Spinal cord (tissue), 10 donors: ENCODE data around the gene CDC42BPG. TPM values are rescaled to one million over a fixed set of nuclear protein-coding genes. Genes with fewer than 3 reads are reported as not detected.

ENCODE experiments used
- DNase-seq, 6 donors: peaks; one replicate each; pipeline versions ENCODE4 v3.0.0 to v3.0.0-alpha.2; 2013 to 2015; ENCODE audit warnings: low spot score in 6 of 6, low read depth in 4 of 6
- H3K27ac ChIP-seq: one replicate; pipeline ENCODE4 v1.5.1; 2013; ENCODE audit warnings: low read depth, low read length, control low read depth
- H3K27me3 ChIP-seq: one replicate; pipeline ENCODE4 v1.6.1; 2013; ENCODE audit warnings: low read length; ENCODE audit not compliant: control insufficient read depth, insufficient read depth
- H3K36me3 ChIP-seq: one replicate; pipeline ENCODE4 v1.6.1; 2013; ENCODE audit warnings: low read length; ENCODE audit not compliant: control insufficient read depth, insufficient read depth
- H3K4me1 ChIP-seq: one replicate; pipeline ENCODE4 v1.6.1; 2013; ENCODE audit warnings: low read length; ENCODE audit not compliant: control insufficient read depth, insufficient read depth
- H3K4me3 ChIP-seq: one replicate; pipeline ENCODE4 v1.5.1; 2013; ENCODE audit warnings: low read depth, low read length, control low read depth
- H3K9me3 ChIP-seq: one replicate; pipeline ENCODE4 v1.6.1; 2013; ENCODE audit warnings: low read length; ENCODE audit not compliant: control insufficient read depth, insufficient read depth
- WGBS: methylation state at CpG from one replicate; pipeline ENCODE4 v1.1.5; 2013; ENCODE audit warnings: missing lambda C conversion rate; ENCODE audit not compliant: insufficient coverage; 5-methylcytosine and 5-hydroxymethylcytosine counted together
- polyA plus RNA-seq, 2 donors: library from polyadenylated mRNA; unstranded; fragments of 120-200 nt; gene quantifications; one replicate each; pipeline ENCODE4 v1.2.1, GENCODE V29; 2013; ENCODE audit not compliant: insufficient read length in 2 of 2
- total RNA-seq, 2 donors: library from RNA; depleted of rRNA in 1 of 2; stranded (reverse); fragments of 120-200 nt in 1 of 2; fragments of >200 nt in 1 of 2; gene quantifications; one replicate each; pipeline versions ENCODE4 v1.2.3 to v1.2.4, GENCODE V29; 2013 to 2014
- donor health status: healthy.

CDC42BPG gene
- total and polyA plus RNA-seq, 4 donors = 0.43 to 2.0 (median 1.1) TPM

- no peaks in the 10 kb centered on the region for H3K9me3 ChIP-seq
- 100% methylated on average over 1 of the region's 4 CpGs for WGBS
- H3K36me3 ChIP-seq = peaks cover 68% of the 10 kb centered on the region
- no peak for DNase-seq
- H3K27ac ChIP-seq = no peak overlapping the region
- H3K4me1 ChIP-seq = peaks cover 65% of the 10 kb centered on the region
- no peak overlapping the region for H3K4me3 ChIP-seq
- H3K27me3 ChIP-seq = no peaks in the 10 kb centered on the region
Observed at GRCh38 chr11:64866173-64866491, 21.7 kb upstream of the CDC42BPG start.

- Histone ChIP-seq H3K4me3 (no peak overlapping the region), H3K9me3 (no peaks in the 10 kb centered on the region), H3K27ac (peak overlapping the region; percentile 85), H3K4me1 (peaks cover 59% of the 10 kb centered on the region), H3K36me3 (peaks cover 63% of the 10 kb centered on the region), H3K27me3 (no peaks in the 10 kb centered on the region)
- WGBS = 66% methylated on average over 11 of the region's 15 CpGs
- peak in 1 of 6 donors; percentile 33 for DNase-seq
Observed at GRCh38 chr11:64865286-64866172, 21.1 kb upstream of the CDC42BPG start.

DNA sequence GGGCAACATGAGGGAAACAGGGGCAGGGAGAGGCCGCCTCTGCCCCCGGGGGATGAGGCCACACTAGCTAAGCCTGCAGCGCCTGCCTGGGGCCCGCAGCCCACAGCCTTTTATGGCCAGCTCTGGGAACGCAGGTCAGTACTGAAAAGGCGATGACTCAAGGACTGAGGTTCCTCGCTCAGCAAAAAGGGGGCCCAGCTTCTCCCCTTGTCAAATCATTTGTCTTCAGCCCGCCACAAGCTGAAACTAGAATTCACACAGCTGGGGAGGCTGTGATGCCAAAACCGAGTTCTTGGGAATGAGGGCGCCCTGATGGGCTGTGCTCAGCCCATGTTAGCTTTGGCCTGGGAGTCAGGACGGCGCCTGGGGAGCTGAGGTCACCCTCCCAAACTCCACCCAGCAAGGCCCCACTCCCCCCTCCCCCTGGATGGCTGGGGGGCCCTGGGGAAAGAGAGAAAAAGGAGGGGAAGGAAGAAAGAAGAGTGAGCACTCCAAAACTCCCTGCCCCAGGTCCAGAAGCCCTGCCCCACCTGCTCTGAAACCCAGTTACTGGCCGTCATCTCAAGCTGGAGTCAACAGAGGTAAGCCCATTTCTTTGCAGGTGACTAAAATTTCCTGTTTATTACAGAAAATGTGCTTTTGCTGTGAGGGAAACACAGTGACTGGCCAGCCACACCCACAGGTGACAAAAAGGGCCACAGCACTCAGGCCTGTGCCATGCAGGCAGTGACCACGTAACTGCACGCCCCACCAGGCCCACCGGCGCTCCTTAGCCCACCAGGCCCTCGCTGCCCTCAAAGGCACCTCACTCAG, 20.2 kb upstream of the CDC42BPG start:
- peaks cover 64% of the 10 kb centered on the region for H3K36me3 ChIP-seq
- peak overlapping the region; percentile 85 for H3K27ac ChIP-seq
- no peaks in the 10 kb centered on the region for H3K27me3 ChIP-seq
- peak in 2 of 6 donors; percentile 34 to 85 for DNase-seq
- peak overlapping the region; percentile 2 for H3K4me3 ChIP-seq
- H3K4me1 ChIP-seq = peaks cover 50% of the 10 kb centered on the region
- 41% methylated on average over 15 of the region's 18 CpGs for whole genome bisulfite sequencing
- no peaks in the 10 kb centered on the region for H3K9me3 ChIP-seq

GRCh38 chr11:64864135-64864472, 19.7 kb upstream of the CDC42BPG start:
- 53% methylated on average over 9 of the region's 9 CpGs for WGBS
- Histone ChIP-seq H3K9me3 (no peaks in the 10 kb centered on the region), H3K4me3 (no peak overlapping the region), H3K4me1 (peaks cover 44% of the 10 kb centered on the region), H3K27me3 (no peaks in the 10 kb centered on the region), H3K27ac (peak overlapping the region; percentile 85), H3K36me3 (peaks cover 64% of the 10 kb centered on the region)
- no peak for DNase-seq

GRCh38 chr11:64863391-64864060, 19.1 kb upstream of the CDC42BPG start:
- Histone ChIP-seq H3K27ac (peak overlapping the region; percentile 85), H3K27me3 (no peaks in the 10 kb centered on the region), H3K4me3 (no peak overlapping the region), H3K9me3 (no peaks in the 10 kb centered on the region), H3K4me1 (peaks cover 40% of the 10 kb centered on the region), H3K36me3 (peaks cover 64% of the 10 kb centered on the region)
- WGBS = 26% methylated on average over 23 of the region's 23 CpGs
- peak in 2 of 6 donors; percentile 32 to 82 for DNase-seq

DNA sequence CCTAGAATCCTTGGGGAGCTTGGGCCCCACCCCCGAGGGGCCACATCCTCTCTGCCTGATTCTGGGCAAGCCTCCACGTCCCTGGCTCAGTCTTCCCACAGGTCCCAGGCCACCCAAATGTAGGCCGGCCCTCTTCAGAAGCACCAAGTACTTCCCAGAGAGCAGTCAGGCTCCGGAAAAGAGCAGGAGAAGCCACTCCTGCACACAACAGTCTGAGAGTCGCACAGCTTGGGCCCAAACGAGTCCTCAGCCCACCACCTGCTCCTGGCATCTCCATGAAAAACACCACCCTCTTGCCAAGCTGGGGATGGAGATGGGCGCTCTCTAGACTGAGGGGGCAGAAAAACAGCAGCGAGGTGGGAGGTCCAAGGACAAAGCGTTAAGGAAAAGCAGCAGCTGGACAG, 18.5 kb upstream of the CDC42BPG start:
- WGBS = 9% methylated on average over 9 of the region's 9 CpGs
- H3K27ac ChIP-seq = peak overlapping the region; percentile 85
- DNase-seq = peak in 2 of 6 donors; percentile 40 to 72
- H3K27me3 ChIP-seq = no peaks in the 10 kb centered on the region
- H3K4me3 ChIP-seq = no peak overlapping the region
- no peaks in the 10 kb centered on the region for H3K9me3 ChIP-seq
- peaks cover 65% of the 10 kb centered on the region for H3K36me3 ChIP-seq
- peaks cover 37% of the 10 kb centered on the region for H3K4me1 ChIP-seq

GRCh38 chr11:64861227-64861975, 16.9 kb upstream of the CDC42BPG start:
- Histone ChIP-seq H3K4me1 (peaks cover 37% of the 10 kb centered on the region), H3K36me3 (peaks cover 71% of the 10 kb centered on the region), H3K27me3 (no peaks in the 10 kb centered on the region), H3K27ac (no peak overlapping the region), H3K9me3 (no peaks in the 10 kb centered on the region), H3K4me3 (no peak overlapping the region)
- WGBS = 90% methylated on average over 6 of the region's 6 CpGs
- DNase-seq = no peak

- 94% methylated on average over 29 of the region's 33 CpGs for WGBS
- Histone ChIP-seq H3K27me3 (no peaks in the 10 kb centered on the region), H3K4me3 (no peak overlapping the region), H3K9me3 (no peaks in the 10 kb centered on the region), H3K27ac (no peak overlapping the region), H3K36me3 (peaks cover 81% of the 10 kb centered on the region), H3K4me1 (peaks cover 34% of the 10 kb centered on the region)
- no peak for DNase-seq
Observed at GRCh38 chr11:64859542-64860414, 15.3 kb upstream of the CDC42BPG start.
